Pancreas (tissue), 10 donors: ENCODE measurements around the gene PRSS22. TPM values are rescaled to one million over a fixed set of nuclear protein-coding genes. Genes with fewer than 3 reads are reported as not detected.

Source experiments
- ATAC-seq, 4 donors: fragments of 200-7000 bp; cut with Tn5 transposase; one replicate each; pipeline versions ENCODE4 v1.8.0 to v1.9.1; 2020; ENCODE audit warnings: mild to moderate bottlenecking in 4 of 4, moderate library complexity in 4 of 4
- DNase-seq, 6 donors: peaks; one replicate each; pipeline ENCODE4 v3.0.0-alpha.2; 2020
- FAIRE-seq: peaks from 2 replicates; lab custom pipeline; 2012; peaks lifted over from hg19 to GRCh38; lab: Jason Lieb, UNC
- H3K27ac ChIP-seq, 4 donors: fragments of 200-600 bp; sonication (generic); 1 replicate in 3 of 4; 2 replicates in 1 of 4; pipeline versions ENCODE4 v1.5.0 to v1.8.0; 2020
- H3K27me3 ChIP-seq, 4 donors: fragments of 200-600 bp; one replicate each; pipeline ENCODE4 v1.8.0; 2021
- H3K36me3 ChIP-seq, 3 donors: fragments of 200-600 bp; sonication (generic) in 1 of 3; one replicate each; pipeline versions ENCODE4 v1.5.0 to v1.8.0; 2020 to 2021
- H3K4me1 ChIP-seq, 3 donors: fragments of 200-600 bp; one replicate each; pipeline ENCODE4 v1.8.0; 2021
- H3K4me3 ChIP-seq, 4 donors: fragments of 200-600 bp; sonication (generic) in 2 of 4; one replicate each; pipeline versions ENCODE4 v1.5.0 to v1.8.0; 2020 to 2021
- H3K9me3 ChIP-seq, 4 donors: fragments of 200-600 bp; one replicate each; pipeline ENCODE4 v1.8.0; 2021
- CTCF ChIP-seq, 4 donors: fragments of 200-600 bp; sonication (generic) in 3 of 4; IDR thresholded peaks; one replicate each; pipeline versions ENCODE4 v1.5.0 to v1.8.0; 2021; ENCODE audit warnings: antibody characterized with exemption in 4 of 4
- WGBS, 2 donors: extraction: QIAGEN DNeasy Blood & Tissue Kit; methylation state at CpG; one replicate each; pipeline ENCODE4 v1.1.7; 2013; 5-methylcytosine and 5-hydroxymethylcytosine counted together
- intact Hi-C, 3 donors: fragments of 100-400 bp; cut with DNase I; formaldehyde crosslinking; loops; one replicate each; pipeline versions ENCODE4 v1.11.1 to v1.14.2; 2022
- polyA plus RNA-seq, 2 donors: library from polyadenylated mRNA; stranded (reverse); fragments of 200-250 nt; gene quantifications; one replicate each; pipeline ENCODE4 v1.2.3, GENCODE V29; 2013
- total RNA-seq, 6 donors: library from RNA; stranded (reverse); fragmentation: NEBNext Ultra II Directional in 4 of 6; extraction: Animal tissue kit (Norgen Biotek cat#: 25700) in 4 of 6; gene quantifications; one replicate each; pipeline versions ENCODE4 v1.2.1 to v1.2.4, GENCODE V29; 2021 to 2023
- donor health status: healthy with polysubstance abuse.
- donor health status: DM: no; HTN: no; CAD: no; lungs with moderate emphysema.
- donor health status: DM: no; HTN: no; CAD: no.
- donor health status: control.
- donor health status: control.
- donor health status: Bipolar disorder and iron deficiency.
- donor health status: DM: yes; HTN: yes; CAD: no.
- donor health status: DM: no; HTN: no; CAD: no.
- donor health status: DM: no; HTN: no; CAD: no.
- donor health status: DM: yes; HTN: yes; CAD: no.

PRSS22 gene
- total and polyA plus RNA-seq, 8 donors, result 8.4 to 59.5 (median 16.9) TPM

DNA sequence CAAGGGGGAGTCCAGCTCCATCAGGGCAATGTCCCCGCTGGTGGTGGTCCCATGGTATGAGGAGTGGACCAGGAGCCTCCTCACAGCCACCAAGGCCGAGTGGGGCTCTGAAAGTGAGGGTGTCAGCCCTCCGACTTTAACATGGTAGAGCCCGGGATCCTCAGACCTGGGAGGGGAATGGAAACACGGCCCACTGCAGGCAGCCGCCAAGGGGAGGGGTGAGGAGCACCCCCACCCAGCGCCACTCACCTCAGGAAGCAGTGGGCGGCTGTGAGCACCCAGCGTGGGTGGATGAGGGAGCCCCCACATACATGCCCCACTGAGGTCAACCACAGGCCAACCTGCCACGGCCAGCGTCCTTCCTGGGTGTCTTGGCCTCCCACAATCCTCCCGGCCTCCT is 17.1 kb downstream of the PRSS22 start:
- H3K27me3 ChIP-seq, result no peaks in the 10 kb centered on the region
- TF ChIP-seq CTCF (IDR thresholded peaks at IDR 0.05), result no peak
- ATAC-seq (no peak), FAIRE-seq (no peak), DNase-seq (peak in 1 of 6 donors; percentile 44)
- intact Hi-C loops, result loop anchor here in 1 of 3 donors (2.0 kb wide), 1 partner anchor 28 kb away; no protein-coding TSS in a partner anchor
- no peaks in the 10 kb centered on the region for H3K36me3 ChIP-seq
- WGBS, 2 donors, result 60 to 81% methylated on average over 10 to 12 of the region's 12 CpGs
- H3K4me3 ChIP-seq, result no peak overlapping the region
- H3K9me3 ChIP-seq, result no peaks in the 10 kb centered on the region
- H3K27ac ChIP-seq, result no peak overlapping the region
- H3K4me1 ChIP-seq, result peaks cover 0 to 5% (median 0%) of the 10 kb centered on the region in 3 donors

GRCh38 chr16:2839650-2840450 is 18.1 kb downstream of the PRSS22 start:
- Histone ChIP-seq H3K36me3 (no peaks in the 10 kb centered on the region), H3K9me3 (no peaks in the 10 kb centered on the region), H3K27me3 (no peaks in the 10 kb centered on the region), H3K27ac (no peak overlapping the region), H3K4me3 (no peak overlapping the region), H3K4me1 (peaks cover 0 to 5% (median 0%) of the 10 kb centered on the region in 3 donors)
- no peak for TF ChIP-seq CTCF (IDR thresholded peaks at IDR 0.05)
- no peak for ATAC-seq
- DNase-seq, result no peak
- intact Hi-C loops, result loop anchor here in 1 of 3 donors (2.0 kb wide), 1 partner anchor 29 kb away; no protein-coding TSS in a partner anchor
- no peak for FAIRE-seq
- WGBS, 2 donors, result 53 to 73% methylated on average over 15 of the region's 15 CpGs

- Histone ChIP-seq H3K27ac (no peak overlapping the region), H3K4me1 (peaks cover 0 to 5% (median 0%) of the 10 kb centered on the region in 3 donors), H3K27me3 (no peaks in the 10 kb centered on the region), H3K36me3 (no peaks in the 10 kb centered on the region), H3K9me3 (no peaks in the 10 kb centered on the region), H3K4me3 (no peak overlapping the region)
- peak; percentile 58 to 78 (median 70) for TF ChIP-seq CTCF (IDR thresholded peaks at IDR 0.05)
- intact Hi-C loops, result no loop called here
- ATAC-seq (peak; percentile 79 to 89 (median 86)), DNase-seq (peak; percentile 61 to 89 (median 77)), FAIRE-seq (no peak)
- WGBS, 2 donors, result 2 to 3% methylated on average over 11 to 12 of the region's 12 CpGs
Measured at GRCh38 chr16:2838928-2839327, 19.0 kb downstream of the PRSS22 start.

- no peak for FAIRE-seq
- 46 to 62% methylated on average over 13 of the region's 13 CpGs for WGBS, 2 donors
- no peak overlapping the region for H3K4me3 ChIP-seq
Measured at GRCh38 chr16:2836646-2837508, 21.1 kb downstream of the PRSS22 start.

More at GRCh38 chr16:2836646-2837508, 21.1 kb downstream of the PRSS22 start:
- Histone ChIP-seq H3K27ac (peak overlapping the region; percentile 51 to 79 (median 73)), H3K36me3 (no peaks in the 10 kb centered on the region), H3K9me3 (no peaks in the 10 kb centered on the region), H3K27me3 (no peaks in the 10 kb centered on the region), H3K4me1 (no peaks in the 10 kb centered on the region)
- peak in 1 of 6 donors; percentile 44 for DNase-seq
- intact Hi-C loops, result no loop called here
- ATAC-seq, result no peak
- TF ChIP-seq CTCF (IDR thresholded peaks at IDR 0.05), result no peak
